GM19395 (cell line): Measurements from ENCODE around the gene SLC6A3.
A peak's percentile ranks its signal among the peaks of the same experiment; 100 is the strongest.
"Not testable (repeated sequence)": the region's sequence is repeated elsewhere in the genome, so short reads cannot be mapped to it uniquely, and the experiment has no call there.

Experiments used
- ATAC-seq: cut with Tn5 transposase; IDR thresholded peaks from one replicate; pipeline ENCODE4 v1.9.1; 2021; ENCODE audit warnings: mild to moderate bottlenecking, moderate library complexity; ENCODE audit not compliant: unreplicated experiment

SLC6A3 gene

GRCh38 chr5:1375871-1376810, 69.1 kb downstream of the SLC6A3 start:
- ATAC-seq = no peak

GRCh38 chr5:1374679-1375055, 70.6 kb downstream of the SLC6A3 start:
- no peak for ATAC-seq

GRCh38 chr5:1374030-1374678, 71.1 kb downstream of the SLC6A3 start:
- ATAC-seq = no peak

GRCh38 chr5:1371972-1372342, 73.3 kb downstream of the SLC6A3 start:
- ATAC-seq = not testable (repeated sequence)

GRCh38 chr5:1371218-1371971, 73.8 kb downstream of the SLC6A3 start:
- ATAC-seq = no peak

- no peak for ATAC-seq
These were observed 75.2 kb downstream of the SLC6A3 start for GRCh38 chr5:1370006-1370405.

GRCh38 chr5:1368756-1369155, 76.5 kb downstream of the SLC6A3 start:
- ATAC-seq = no peak

GRCh38 chr5:1368236-1368635, 77.0 kb downstream of the SLC6A3 start:
- ATAC-seq = no peak

- no peak for ATAC-seq
These were observed 78.1 kb downstream of the SLC6A3 start for GRCh38 chr5:1367149-1367548.

GRCh38 chr5:1366514-1366913, 78.7 kb downstream of the SLC6A3 start:
- peak; percentile 56 for ATAC-seq

- no peak for ATAC-seq
These were observed 81.0 kb downstream of the SLC6A3 start for GRCh38 chr5:1364211-1364610.

- no peak for ATAC-seq
These were observed 81.7 kb downstream of the SLC6A3 start for GRCh38 chr5:1363581-1363980.

GRCh38 chr5:1363160-1363559, 82.1 kb downstream of the SLC6A3 start:
- no peak for ATAC-seq

- no peak for ATAC-seq
These were observed 82.8 kb downstream of the SLC6A3 start for GRCh38 chr5:1362242-1363015.

GRCh38 chr5:1360861-1361260, 84.4 kb downstream of the SLC6A3 start:
- ATAC-seq = no peak

- ATAC-seq = not testable (repeated sequence)
These were observed 84.9 kb downstream of the SLC6A3 start for GRCh38 chr5:1360367-1360766.

- no peak for ATAC-seq
These were observed 85.5 kb downstream of the SLC6A3 start for GRCh38 chr5:1359713-1360112.

GRCh38 chr5:1359031-1359645, 86.1 kb downstream of the SLC6A3 start:
- no peak for ATAC-seq

- no peak for ATAC-seq
These were observed 86.6 kb downstream of the SLC6A3 start for GRCh38 chr5:1358726-1359025.

GRCh38 chr5:1357946-1358725, 87.1 kb downstream of the SLC6A3 start:
- ATAC-seq = no peak
